Stimulated activated CD4-positive, alpha-beta T cell treated with anti-CD3 and anti-CD28 coated beads, Interleukin-1b, Interleukin-23, amount 100 ng/mL, for 24 hours (primary cell): ENCODE results near the gene BCL2L2.
"Not testable (repeated sequence)": the region's sequence is repeated elsewhere in the genome, so short reads cannot be mapped to it uniquely, and the experiment has no call there.

Source experiments
- DNase-seq, 4 experiments: peaks; one replicate each; pipeline ENCODE4 v3.0.0-alpha.2; 2020; ENCODE audit warnings: low read depth in 4 of 4, low spot score in 1 of 4

The BCL2L2 gene

GRCh38 chr14:23324455-23324846, 17.8 kb downstream of the BCL2L2 start:
- no peak for DNase-seq

GRCh38 chr14:23324993-23325392, 18.4 kb downstream of the BCL2L2 start:
- DNase-seq = no peak

GRCh38 chr14:23325746-23326145, 19.1 kb downstream of the BCL2L2 start:
- DNase-seq = not testable (repeated sequence)

GRCh38 chr14:23326491-23327332, 20.1 kb downstream of the BCL2L2 start:
- no peak for DNase-seq

- peak; percentile 32 to 57 (median 45) for DNase-seq
Observed at GRCh38 chr14:23327947-23328744, 21.5 kb downstream of the BCL2L2 start.

GRCh38 chr14:23335623-23336022, 29.0 kb downstream of the BCL2L2 start:
- no peak for DNase-seq

- no peak for DNase-seq
Observed at GRCh38 chr14:23339506-23340268, 33.1 kb downstream of the BCL2L2 start.

GRCh38 chr14:23344481-23344880, 37.8 kb downstream of the BCL2L2 start:
- no peak for DNase-seq

- DNase-seq = no peak
Observed at GRCh38 chr14:23345987-23346692, 39.5 kb downstream of the BCL2L2 start.

GRCh38 chr14:23346693-23347405, 40.2 kb downstream of the BCL2L2 start:
- no peak for DNase-seq

GRCh38 chr14:23347406-23348296, 41.0 kb downstream of the BCL2L2 start:
- DNase-seq = no peak

- no peak for DNase-seq
Observed at GRCh38 chr14:23348297-23348655, 41.6 kb downstream of the BCL2L2 start.

- DNase-seq = no peak
Observed at GRCh38 chr14:23349156-23349845, 42.7 kb downstream of the BCL2L2 start.

GRCh38 chr14:23351681-23352505, 45.3 kb downstream of the BCL2L2 start:
- DNase-seq = no peak

GRCh38 chr14:23352506-23353432, 46.1 kb downstream of the BCL2L2 start, which contains the start of gene SLC22A17:
Gene SLC22A17 (minus strand): TSS chr14:23352887.
- DNase-seq = peak; percentile 19 to 45 (median 32)

GRCh38 chr14:23353433-23353780, 46.8 kb downstream of the BCL2L2 start:
- no peak for DNase-seq

- no peak for DNase-seq
Observed at GRCh38 chr14:23354990-23355389, 48.4 kb downstream of the BCL2L2 start.
